GM19328 (cell line): Measurements from ENCODE around the gene GNAZ.

Experiments used
- ATAC-seq: cut with Tn5 transposase; IDR thresholded peaks from one replicate; pipeline ENCODE4 v1.9.1; 2021; ENCODE audit warnings: mild to moderate bottlenecking, moderate library complexity; ENCODE audit not compliant: unreplicated experiment

Gene GNAZ

DNA sequence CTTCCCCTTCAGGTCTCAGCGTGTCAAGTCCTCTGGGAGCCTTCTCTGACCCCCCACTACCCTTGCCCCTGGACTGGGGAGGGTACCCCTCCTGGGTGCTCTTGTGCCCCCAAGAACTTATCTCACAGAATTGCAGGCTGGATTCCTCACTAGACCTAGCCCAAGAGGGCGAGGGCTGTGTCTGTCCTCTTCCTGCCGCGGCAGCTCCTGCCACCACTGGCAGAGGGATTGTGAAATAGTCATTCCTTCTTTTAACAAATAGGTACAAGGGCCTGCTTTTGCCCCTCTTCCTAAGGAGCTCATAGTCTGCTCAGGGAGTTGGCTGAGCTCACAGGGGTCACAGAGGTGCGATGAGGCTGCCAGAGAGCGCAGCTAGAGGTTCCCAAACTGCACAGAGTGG lies 80.4 kb downstream of the GNAZ start:
- no peak for ATAC-seq

DNA sequence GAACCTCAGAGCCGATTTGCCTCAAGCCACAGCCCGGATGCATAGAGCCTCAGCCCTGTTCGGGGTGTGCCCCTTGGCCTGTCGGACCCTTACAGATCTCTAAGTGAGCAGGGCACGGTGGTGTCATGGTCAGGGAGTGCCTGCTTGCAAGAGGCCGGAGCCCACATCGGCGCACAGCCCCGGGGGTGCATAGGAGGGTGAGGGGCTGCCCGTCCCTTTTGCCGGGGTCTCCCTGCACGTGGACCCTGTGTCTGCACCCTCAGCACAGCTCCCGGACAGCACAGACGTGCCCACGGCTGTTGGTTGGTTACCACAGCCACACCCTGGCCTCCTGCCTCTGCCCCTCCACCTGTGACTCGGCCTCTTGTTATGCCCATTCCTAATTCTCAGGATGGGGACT lies 81.5 kb downstream of the GNAZ start:
- ATAC-seq, result no peak

DNA sequence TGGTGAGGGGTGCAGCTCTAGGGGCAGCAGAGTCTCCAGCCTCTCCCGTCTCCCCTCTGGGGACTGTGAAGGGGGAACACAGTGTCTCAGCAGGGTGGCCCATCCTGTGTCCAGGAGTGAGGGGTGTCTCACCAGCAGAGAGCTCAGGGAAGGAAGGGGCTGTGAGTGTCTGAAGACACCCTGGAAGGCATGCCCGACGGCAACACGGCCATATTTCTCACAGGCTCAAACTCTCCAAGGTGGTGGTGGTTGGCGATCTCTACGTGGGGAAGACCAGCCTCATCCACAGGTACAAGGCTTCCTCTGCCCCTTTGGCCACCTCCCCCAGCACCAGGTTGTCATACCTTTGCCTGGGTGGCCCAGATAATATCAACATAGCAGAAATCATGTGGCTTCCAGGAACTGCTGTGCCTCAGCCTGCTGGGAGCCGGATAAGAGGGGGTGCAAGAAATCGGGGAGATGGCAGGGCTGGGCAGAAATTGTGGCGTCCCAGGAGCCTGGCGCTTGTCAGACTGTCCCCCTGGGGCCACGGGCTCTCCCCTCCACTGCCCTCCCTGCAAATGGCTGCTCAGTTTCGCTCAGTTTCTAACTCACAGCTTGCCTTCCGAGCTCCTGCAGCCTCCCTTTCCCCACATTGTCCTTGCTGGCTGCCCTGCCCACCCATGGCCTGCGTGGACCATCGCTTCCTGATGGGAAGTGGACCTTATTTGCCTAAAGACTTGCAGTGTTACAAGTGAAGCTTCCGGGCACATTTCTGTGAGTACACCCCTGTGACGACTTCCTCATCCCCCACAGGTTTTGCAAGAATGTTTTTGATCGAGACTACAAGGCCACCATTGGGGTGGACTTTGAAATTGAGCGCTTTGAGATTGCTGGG lies 82.2 kb downstream of the GNAZ start:
- no peak for ATAC-seq

DNA sequence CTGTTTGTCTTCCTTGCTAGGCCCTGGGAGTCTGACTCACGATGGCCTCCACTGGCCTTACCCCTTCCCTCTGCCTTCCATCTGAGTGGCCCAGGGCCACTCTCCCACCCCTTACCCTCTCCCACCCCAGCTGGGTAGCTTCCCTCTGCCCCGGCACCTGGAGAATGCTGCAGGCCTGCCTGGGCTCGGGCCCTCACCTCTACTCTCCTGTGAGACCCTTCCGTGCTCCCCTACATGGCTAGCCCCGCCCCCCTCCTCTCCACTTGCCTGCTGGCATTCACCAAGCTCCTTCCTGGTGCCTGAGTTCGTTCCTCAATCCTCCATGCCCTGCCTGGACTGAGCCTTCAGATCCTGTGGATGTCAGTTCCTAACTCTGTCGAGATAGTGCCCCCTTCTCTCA lies 83.7 kb downstream of the GNAZ start:
- ATAC-seq, result no peak

DNA sequence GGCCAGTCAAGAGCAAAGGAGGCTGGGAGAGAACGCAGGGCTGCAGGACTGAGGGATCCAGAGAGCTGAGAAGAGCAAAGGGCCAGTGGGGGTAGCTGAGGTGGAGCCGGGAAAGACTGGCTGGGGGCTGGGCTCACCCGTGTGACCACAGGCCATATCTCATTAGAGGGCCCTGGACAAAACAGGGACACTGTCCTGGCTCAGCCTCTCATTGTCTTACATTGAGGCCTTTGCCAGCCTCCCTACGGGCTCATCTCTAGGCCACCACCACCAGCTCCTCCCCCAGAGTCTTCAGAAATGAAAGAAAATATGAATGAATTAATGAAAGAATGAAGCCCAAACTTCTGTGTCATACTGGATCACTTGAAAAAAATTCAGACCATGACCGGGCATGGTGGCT lies 84.1 kb downstream of the GNAZ start:
- no peak for ATAC-seq

DNA sequence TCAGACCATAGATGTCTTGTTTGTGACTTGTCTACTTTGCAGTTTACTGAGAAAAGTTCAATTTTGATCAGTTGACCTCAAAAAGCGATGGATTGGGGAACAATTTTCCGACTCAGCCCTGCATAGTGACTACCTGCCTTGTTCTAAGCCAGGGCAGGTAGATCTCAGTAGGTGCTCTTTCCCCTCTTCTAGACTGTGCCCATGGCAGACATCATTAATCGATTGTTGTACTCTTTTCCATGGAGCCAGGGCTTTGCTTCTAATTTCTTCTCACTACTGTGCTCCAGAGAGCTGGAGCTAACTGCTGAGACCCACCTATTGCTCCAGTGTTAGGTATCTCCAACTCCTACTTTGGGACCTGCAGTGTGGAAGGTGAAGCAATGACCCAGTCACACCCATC lies 84.8 kb downstream of the GNAZ start:
- no peak for ATAC-seq

DNA sequence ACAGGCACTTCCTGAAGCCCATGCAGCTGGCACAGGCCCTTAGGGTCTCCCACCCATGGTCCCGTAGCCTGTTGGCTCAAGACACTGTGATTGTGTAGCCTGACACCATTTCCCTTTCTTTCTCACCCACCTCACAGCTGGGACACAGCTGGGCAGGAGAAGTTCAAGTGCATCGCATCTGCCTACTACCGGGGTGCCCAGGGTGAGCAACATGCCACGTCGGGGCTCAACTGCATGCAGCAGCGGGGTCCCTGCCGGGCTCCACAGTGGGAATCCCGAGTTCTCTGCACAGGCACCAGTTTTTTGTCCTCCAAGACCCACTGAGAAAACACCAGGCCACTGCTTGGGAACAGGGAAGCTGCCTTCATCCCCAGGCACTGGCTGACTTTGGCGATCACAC lies 85.5 kb downstream of the GNAZ start:
- no peak for ATAC-seq

DNA sequence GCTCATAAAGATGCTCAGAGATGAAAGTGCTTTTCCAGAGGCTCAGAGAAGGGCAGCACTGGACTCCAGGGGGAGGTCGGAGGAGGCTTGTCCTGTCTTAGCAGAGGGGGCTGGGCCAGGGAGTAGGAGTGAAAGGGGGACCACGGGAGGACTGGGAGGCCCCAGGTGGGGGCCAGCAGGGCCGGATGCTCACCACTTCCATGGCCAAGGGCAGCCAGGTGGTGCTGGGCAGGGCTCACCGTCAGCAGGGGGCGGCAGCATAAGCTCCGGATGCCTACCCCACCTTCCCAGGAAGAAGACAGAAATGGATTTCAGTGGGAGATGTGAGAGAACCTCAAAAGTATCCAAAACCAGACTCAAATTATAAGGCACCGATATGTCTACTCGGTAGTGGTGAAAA lies 86.0 kb downstream of the GNAZ start:
- no peak for ATAC-seq

DNA sequence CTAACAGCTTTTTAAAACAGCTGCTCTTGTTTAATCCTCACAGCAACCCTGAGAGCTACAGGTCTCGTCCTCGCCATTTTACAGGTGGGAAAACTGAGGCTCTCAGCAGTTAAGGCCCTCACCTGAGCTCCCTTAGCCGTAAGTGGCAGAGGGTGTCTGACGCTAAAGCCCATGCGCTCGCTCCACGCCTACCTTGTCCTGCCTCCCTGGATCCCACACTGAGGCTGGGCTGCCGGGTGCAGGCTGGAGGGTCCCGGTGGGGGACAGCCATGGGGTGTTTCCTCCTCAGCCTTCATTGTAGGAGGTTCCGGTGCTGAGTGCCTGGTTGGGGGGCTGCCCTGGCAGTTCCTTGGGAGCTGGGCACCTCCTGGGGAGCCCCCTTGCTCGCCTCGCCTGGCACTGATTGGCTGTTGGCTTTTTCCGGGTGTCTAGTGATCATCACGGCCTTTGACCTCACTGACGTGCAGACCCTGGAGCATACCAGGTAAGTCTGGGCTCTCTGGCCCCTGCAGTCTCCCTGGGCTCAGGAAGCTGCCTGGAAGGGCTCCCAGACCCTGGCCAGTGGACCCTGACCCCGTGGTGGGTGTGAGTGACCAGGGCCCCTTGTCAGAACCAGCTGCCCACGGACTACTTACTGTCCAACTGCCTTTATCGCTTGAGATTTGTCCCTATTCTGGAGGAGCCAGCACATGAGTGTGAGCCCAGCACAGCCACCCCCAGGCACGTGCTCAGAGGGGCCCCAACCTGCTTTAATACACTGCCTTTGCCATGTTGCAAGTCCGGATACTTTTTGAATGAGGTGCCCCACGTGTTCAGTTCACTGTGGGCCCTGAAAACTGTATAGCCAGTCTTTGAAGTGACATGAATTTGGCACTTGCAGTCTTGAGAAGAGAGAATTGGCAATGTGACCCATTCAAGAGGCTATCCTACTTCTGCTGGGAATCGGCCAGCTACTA lies 87.5 kb downstream of the GNAZ start:
- ATAC-seq, result no peak

DNA sequence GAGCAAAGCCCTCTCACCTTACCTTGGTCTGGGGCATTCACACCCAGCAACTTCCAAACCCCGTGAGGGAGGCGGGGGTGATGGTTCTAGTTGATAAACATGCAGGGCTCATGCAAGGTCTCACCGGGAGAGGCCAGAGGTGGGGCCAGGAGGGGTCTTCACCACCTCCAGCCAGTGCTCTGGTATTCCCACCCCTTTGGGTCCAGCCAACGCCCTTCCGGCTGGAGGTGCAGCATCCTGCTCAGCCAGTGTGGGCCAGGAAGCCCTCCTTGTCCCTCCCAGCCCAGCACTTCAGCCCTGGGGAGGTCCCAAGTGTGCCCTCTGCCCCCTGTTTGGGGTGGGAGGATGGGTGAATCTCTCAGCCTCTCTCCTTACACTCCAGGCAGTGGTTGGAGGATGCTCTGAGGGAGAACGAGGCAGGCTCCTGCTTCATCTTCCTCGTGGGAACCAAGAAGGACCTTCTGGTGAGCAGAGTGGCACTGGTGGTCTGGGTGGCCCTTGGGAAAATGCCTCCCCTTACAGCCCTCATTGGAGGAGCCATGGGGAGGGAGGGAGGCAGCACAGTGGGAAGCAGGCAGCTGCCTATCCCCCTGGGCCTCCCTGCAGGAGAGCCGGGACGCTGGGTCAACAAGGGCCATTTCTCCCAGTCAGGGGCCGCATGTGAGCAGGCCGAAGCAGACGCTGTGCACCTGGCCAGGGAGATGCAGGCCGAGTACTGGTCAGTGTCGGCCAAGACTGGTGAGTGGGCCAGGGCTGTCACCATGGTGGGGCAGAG lies 88.4 kb downstream of the GNAZ start:
- no peak for ATAC-seq

DNA sequence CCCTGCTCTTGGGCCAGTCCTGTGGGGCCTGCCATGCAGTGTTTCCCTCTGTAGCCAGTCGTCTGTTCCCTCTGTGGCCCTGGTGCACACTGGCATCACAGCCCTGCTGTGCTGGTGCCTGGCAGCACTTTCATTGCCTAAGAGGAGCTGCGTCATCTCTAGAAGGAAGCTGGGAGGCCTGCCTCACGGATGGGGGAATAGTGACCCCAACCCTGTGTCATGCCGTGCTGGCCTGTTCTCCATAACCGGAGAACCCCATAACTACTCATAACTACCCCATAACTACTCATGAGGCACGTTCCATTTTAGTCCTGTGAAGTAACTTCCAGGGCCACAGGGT lies 88.9 kb downstream of the GNAZ start:
- no peak for ATAC-seq

DNA sequence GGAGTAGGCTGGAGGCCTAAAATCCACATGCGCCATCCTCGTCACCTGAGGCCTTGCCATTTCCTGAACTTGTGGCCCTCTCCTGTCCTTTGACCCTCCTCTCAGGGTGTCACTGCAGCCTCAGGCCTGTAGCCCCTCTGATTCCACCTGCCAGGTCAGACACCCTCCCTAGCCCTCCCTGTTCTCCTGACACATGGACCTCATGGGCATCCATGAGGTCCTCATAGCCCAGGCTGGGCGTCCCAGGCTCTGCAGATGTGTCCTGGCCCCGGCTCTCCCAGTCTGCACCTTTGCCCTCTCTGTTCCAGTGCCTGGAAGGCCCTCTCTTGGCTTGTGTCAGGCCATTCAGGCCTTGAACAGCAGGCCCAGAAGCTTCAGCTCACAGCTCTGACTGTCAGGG lies 90.7 kb downstream of the GNAZ start:
- no peak for ATAC-seq

DNA sequence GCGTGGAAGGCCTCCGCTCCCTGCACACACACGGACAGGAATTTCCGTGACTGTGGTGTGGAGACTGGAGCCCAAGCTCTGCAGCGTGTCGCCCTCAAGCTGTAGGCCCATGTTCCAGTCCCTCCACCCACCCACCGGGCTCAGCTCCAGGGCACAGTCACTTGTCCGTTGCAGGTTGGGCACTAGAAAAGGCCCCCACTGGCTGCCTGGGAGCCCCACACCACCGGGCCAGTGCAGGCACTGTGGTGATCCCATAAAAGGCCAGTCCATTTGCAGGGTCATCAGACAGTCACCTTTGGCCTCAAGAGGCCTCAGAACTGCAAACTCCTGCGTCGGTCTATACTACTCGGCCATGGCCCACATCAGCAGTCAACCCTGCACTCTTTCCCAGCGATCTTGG lies 91.3 kb downstream of the GNAZ start:
- ATAC-seq, result no peak

DNA sequence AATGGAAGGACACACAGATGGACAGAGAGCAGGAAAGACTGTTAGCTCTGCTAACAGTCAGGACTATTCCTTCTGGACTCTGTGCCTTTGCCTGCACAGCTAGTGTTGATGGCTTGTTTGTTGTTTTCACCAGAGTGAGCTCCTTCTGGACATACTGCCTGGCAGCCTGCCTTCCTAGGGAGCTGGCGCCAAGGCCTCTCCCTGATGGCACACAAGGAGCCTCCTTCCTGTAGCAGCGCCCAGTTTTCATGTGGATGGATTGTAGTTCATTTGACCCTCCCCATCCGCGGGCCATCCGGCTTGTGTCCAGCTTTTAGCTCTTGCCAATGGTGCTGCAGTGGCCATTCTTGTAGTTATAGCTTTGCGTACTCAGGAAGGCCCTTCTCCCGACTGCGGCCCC lies 93.3 kb downstream of the GNAZ start:
- no peak for ATAC-seq

DNA sequence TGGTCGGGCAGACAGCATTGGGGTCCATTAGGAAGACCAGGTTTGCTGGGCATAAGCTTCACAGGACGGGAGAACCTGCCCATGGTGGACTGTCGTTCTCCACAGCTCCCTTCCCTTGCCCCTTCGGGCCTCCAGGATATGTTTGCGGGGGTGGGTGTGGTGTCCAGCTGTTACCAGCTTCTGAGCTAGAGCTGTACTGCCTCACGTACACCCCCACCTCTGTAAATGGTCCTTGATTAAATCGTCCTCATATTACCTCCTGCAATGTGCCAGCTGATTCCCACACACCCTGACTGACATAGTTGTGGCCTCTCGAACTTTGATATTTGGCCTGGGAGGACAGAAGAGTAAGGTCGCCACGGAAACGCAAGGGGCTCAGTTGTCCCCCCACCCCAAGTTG lies 93.8 kb downstream of the GNAZ start:
- no peak for ATAC-seq

DNA sequence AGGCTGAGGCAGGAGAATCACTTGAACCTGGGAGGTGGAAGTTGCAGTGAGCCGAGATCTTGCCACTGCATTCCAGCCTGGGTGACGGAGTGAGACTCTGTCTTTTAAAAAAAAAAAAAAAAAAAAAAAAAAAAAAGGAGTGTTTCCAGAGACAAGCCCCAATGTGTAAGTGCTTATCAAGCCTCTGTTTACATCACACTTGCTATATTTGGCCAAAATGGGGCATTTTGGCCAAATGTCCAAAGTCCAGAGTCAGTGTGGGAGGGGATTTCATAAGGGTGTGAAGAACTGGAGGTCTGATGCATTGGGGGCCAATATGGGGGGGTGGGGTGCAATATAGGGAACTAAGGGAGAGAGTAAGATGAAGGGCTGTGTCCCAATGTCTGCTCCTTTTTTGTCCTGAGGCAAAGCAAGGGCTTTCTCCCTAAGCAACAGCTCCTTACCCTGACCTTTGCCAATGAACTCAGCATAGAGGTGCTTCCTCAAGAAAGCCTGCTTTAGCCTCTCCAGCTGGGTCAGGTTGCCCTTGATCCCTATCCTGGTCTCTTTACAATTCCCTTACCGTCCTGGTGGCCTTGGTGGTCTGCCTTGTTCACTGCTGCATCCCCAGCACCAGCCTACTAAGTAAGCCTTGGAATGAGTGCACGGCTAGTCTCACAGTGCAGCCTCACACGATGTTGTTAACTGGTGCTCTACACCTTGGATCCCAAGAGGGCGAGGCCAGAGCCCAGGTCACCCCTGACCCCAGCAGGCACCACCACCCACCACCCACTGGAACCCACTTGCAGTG lies 95.9 kb downstream of the GNAZ start:
- ATAC-seq, result no peak

DNA sequence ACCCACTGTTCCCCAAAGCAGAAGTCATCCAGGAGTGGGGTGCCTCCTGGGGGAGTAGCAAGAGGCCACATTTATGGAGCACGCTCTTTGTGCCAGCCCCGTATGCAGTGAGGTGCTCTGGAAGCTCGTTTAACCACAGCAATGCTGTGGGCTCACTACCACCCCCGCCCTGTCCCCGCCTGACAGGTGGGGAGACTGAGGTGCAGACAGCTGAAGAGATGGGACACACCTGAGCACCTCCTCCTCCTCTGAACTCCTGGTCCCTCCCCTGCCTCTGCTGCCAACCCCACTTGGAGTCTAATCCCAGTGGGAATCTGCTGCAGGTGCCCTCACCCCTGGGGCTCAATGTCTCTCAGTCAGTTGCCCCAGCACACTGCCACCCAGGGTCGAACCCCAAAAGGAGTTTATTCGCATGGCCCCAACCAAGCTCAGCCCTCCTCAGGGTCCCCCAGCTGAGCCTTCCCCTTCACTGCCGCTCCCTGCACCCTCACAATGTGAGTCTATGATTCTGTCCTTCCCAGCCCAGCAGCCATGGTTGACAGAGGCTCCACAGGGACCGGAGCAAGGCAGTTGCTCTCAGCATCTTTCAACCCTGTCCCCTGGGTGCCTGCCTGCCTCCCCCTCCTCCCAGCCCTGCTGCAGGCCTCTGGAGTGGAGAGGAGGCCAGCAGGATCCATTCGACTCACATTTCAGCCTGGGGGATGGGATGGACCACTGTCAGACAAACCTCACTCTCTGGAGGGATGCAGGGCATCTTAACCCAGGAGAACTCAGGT lies 96.7 kb downstream of the GNAZ start:
- no peak for ATAC-seq

DNA sequence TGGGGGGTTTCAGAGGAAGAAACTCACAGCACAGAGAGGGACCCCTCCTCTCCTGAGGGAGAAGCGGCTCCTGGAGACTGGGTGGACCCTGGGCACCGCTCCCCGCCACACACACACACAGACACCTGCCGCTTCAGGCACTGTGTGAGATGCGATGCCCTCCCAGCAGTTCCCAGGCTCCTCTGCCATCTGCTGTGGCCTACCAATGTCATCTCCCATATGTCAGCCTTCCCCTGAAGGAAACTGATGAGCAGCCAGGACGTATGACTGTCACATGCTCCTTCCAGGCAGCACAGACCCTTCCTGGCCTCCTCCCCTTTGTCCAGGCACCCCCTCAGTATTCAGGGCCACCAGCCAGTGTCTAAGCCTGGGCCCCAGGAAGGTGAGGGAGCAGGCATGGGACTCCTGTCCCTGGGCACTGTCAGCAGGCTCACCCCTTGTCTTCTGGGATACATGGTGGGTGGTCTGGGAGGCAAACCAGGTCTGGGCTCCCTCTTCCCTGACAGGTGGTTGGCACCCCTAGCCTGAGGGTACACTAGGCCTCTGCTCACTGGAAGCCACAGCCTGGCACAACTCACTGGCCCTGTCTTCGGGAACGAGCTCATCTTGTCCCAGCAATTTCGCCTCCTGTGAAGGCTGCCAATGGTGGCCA lies 98.2 kb downstream of the GNAZ start:
- no peak for ATAC-seq

DNA sequence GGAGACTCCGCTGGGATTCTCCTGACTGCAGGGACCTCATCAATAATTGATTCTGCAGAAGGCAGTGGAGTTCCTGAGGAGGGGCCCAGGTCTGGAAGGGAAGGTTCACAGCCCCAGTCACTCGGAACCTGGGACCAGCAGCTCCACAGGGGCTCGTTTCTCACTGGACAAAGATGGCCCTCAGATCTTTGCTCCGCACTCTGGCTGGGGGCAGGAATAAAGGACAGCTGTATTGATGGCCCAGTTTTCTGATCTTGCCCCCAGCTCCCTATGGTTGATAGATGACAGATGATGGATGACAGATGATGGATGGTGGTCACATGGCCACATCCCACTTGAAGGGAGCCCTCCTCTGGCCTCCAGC lies 98.7 kb downstream of the GNAZ start:
- ATAC-seq, result no peak
